HTERT RPE-1 (cell line): ENCODE data around the gene NACC1.
"Not testable (repeated sequence)": the region's sequence is repeated elsewhere in the genome, so short reads cannot be mapped to it uniquely, and the experiment has no call there.

Experiments used
- in situ Hi-C: fragments of 300-500 bp; cut with MboI; formaldehyde crosslinking; loops from 4 replicates; pipeline ENCODE4 v1.14.3; 2020; ENCODE audit warnings: low sequenced_read_pairs

NACC1 gene

GRCh38 chr19:13138171-13138915 lies 20.3 kb downstream of the NACC1 start:
- in situ Hi-C loops = no loop called here

GRCh38 chr19:13138916-13139198 lies 20.8 kb downstream of the NACC1 start:
- in situ Hi-C loops = no loop called here

- in situ Hi-C loops = no loop called here
Observed at GRCh38 chr19:13139633-13140311, 21.7 kb downstream of the NACC1 start.

- in situ Hi-C loops = no loop called here
Observed at GRCh38 chr19:13146763-13147563, 28.9 kb downstream of the NACC1 start.

GRCh38 chr19:13149173-13149627 lies 31.1 kb downstream of the NACC1 start:
- in situ Hi-C loops = not testable (repeated sequence)

GRCh38 chr19:13149628-13150186 lies 31.6 kb downstream of the NACC1 start:
- in situ Hi-C loops = no loop called here

- in situ Hi-C loops = no loop called here
Observed at GRCh38 chr19:13150187-13150930, 32.3 kb downstream of the NACC1 start, which contains the start of the genes IER2 and STX10. Gene IER2, plus strand, starts transcription at chr19:13150411. Its CDS starts 2,776 bp downstream, at chr19:13153187. Gene STX10, minus strand, starts transcription at chr19:13150375. Its CDS starts 202 bp downstream, at chr19:13150173.

GRCh38 chr19:13150931-13151604 lies 33.0 kb downstream of the NACC1 start:
- in situ Hi-C loops = no loop called here

- in situ Hi-C loops = no loop called here
Observed at GRCh38 chr19:13151605-13152355, 33.7 kb downstream of the NACC1 start.

- in situ Hi-C loops = no loop called here
Observed at GRCh38 chr19:13152356-13152973, 34.4 kb downstream of the NACC1 start.

GRCh38 chr19:13152974-13153568 lies 35.0 kb downstream of the NACC1 start:
- in situ Hi-C loops = no loop called here

- in situ Hi-C loops = no loop called here
Observed at GRCh38 chr19:13153569-13154240, 35.6 kb downstream of the NACC1 start.

- in situ Hi-C loops = no loop called here
Observed at GRCh38 chr19:13154241-13154778, 36.2 kb downstream of the NACC1 start.

- in situ Hi-C loops = no loop called here
Observed at GRCh38 chr19:13154911-13155471, 36.9 kb downstream of the NACC1 start.

GRCh38 chr19:13155472-13156359 lies 37.7 kb downstream of the NACC1 start:
- in situ Hi-C loops = no loop called here

- in situ Hi-C loops = no loop called here
Observed at GRCh38 chr19:13159713-13160112, 41.6 kb downstream of the NACC1 start.
